SK-N-SH (cell line): ENCODE measurements around the gene USH1G. TPM values are rescaled to one million over a fixed set of nuclear protein-coding genes. Genes with fewer than 3 reads are reported as not detected.

Experiments
- CTCF ChIA-PET: fragments of 300-600, 350-600 bp; formaldehyde crosslinking; extraction: SDS; loops from one replicate; lab custom pipeline; 2021; lab: Yijun Ruan, JAX
- POLR2A ChIA-PET: fragments of 350-600 bp; sonication (Branson Sonifier 250); formaldehyde crosslinking; extraction: SDS; loops from one replicate; lab custom pipeline; 2020; ENCODE audit warnings: antibody characterized with exemption, inconsistent platforms; lab: Yijun Ruan, JAX
- DNase-seq: peaks from one replicate; pipeline ENCODE4 v3.0.0; 2012
- H2AFZ ChIP-seq: fragments of 200-600 bp; sonication (generic); 2 replicates; pipeline ENCODE4 v1.8.1; 2016; ENCODE audit warnings: antibody characterized with exemption, mild to moderate bottlenecking, low read depth
- H3F3A ChIP-seq: fragments of 200-600 bp; sonication (generic); replicated peaks from 2 replicates; pipeline ENCODE3; 2016; ENCODE audit warnings: antibody characterized with exemption, mild to moderate bottlenecking; ENCODE audit not compliant: insufficient read depth
- H3K27ac ChIP-seq, 2 experiments: fragments of 200-500 bp in 1 of 2; fragments of 200-600 bp in 1 of 2; sonication (Bioruptor generic) in 1 of 2; sonication (generic), shearing (Covaris generic) in 1 of 2; 2 replicates each; pipeline versions ENCODE4 v1.5.1 to v1.6.1; 2014 to 2016; ENCODE audit warnings: low read depth in 2 of 2, inconsistent platforms in 1 of 2, low read length in 1 of 2, mild to moderate bottlenecking in 1 of 2, mixed read lengths in 1 of 2
- H3K27me3 ChIP-seq: fragments of 200-600 bp; sonication (generic), shearing (Covaris generic); 2 replicates; pipeline ENCODE4 v1.6.1; 2016; ENCODE audit warnings: mixed run types; ENCODE audit not compliant: insufficient read depth
- H3K36me3 ChIP-seq, 2 experiments: fragments of 200-500 bp in 1 of 2; fragments of 200-600 bp in 1 of 2; sonication (Bioruptor generic) in 1 of 2; sonication (generic) in 1 of 2; replicated peaks in 1 of 2; 2 replicates each; pipeline versions ENCODE3 to v1.5.1; 2014 to 2016; ENCODE audit warnings: low read length in 1 of 2, mild to moderate bottlenecking in 1 of 2; ENCODE audit not compliant: insufficient read depth in 2 of 2, control insufficient read depth in 1 of 2
- H3K4me1 ChIP-seq, 2 experiments: fragments of 200-500 bp in 1 of 2; fragments of 200-600 bp in 1 of 2; sonication (Bioruptor generic) in 1 of 2; sonication (generic), shearing (Covaris generic) in 1 of 2; 2 replicates each; pipeline versions ENCODE4 v1.5.1 to v1.6.1; 2014 to 2016; ENCODE audit warnings: low read depth in 1 of 2, low read length in 1 of 2, mixed run types in 1 of 2; ENCODE audit not compliant: insufficient read depth in 2 of 2, control insufficient read depth in 1 of 2
- H3K4me2 ChIP-seq: fragments of 200-600 bp; sonication (generic), shearing (Covaris generic); 2 replicates; pipeline ENCODE4 v1.6.1; 2017; ENCODE audit warnings: mixed run types
- H3K4me3 ChIP-seq, 2 experiments: fragments of 200-500 bp in 1 of 2; fragments of 200-600 bp in 1 of 2; sonication (Bioruptor generic) in 1 of 2; sonication (generic), shearing (Covaris generic) in 1 of 2; 2 replicates each; pipeline versions ENCODE4 v1.5.1 to v1.8.1; 2014 to 2016; ENCODE audit warnings: low read depth in 2 of 2, inconsistent platforms in 1 of 2, low read length in 1 of 2, mild to moderate bottlenecking in 1 of 2, mixed read lengths in 1 of 2, moderate library complexity in 1 of 2
- H3K79me2 ChIP-seq: fragments of 200-600 bp; sonication (generic); 2 replicates; pipeline ENCODE4 v1.8.1; 2017; ENCODE audit warnings: mild to moderate bottlenecking; ENCODE audit not compliant: insufficient read depth
- H3K9ac ChIP-seq: fragments of 200-600 bp; sonication (generic); 2 replicates; pipeline ENCODE4 v1.6.1; 2017; ENCODE audit warnings: mixed run types
- H3K9me2 ChIP-seq: fragments of 200-600 bp; sonication (generic); 2 replicates; pipeline ENCODE4 v1.6.1; 2017; ENCODE audit warnings: mixed run types
- H3K9me3 ChIP-seq: fragments of 200-600 bp; sonication (generic); 2 replicates; pipeline ENCODE4 v1.6.1; 2017; ENCODE audit warnings: mixed run types, mild to moderate bottlenecking, moderate library complexity
- H4K20me1 ChIP-seq: fragments of 200-600 bp; sonication (generic); 2 replicates; pipeline ENCODE4 v1.6.1; 2017; ENCODE audit warnings: mild to moderate bottlenecking, mixed run types; ENCODE audit not compliant: insufficient read depth
- ELF1 ChIP-seq: IDR thresholded peaks from 2 replicates; pipeline ENCODE4 v1.4.0; 2012
- EP300 ChIP-seq, 2 experiments: IDR thresholded peaks; 2 replicates each; pipeline versions ENCODE4 v1.4.0 to v1.6.1; 2012; ENCODE audit warnings: borderline replicate concordance in 1 of 2, low read depth in 1 of 2, low read length in 1 of 2
- EZH2phosphoT487 ChIP-seq: fragments of 200-600 bp; sonication (generic); IDR thresholded peaks from 2 replicates; pipeline ENCODE4 v1.6.1; 2017; ENCODE audit warnings: low read depth, mixed run types, mild to moderate bottlenecking, antibody characterized with exemption, moderate library complexity, borderline replicate concordance
- FOSL2 ChIP-seq: IDR thresholded peaks from 2 replicates; pipeline ENCODE4 v1.4.0; 2012; ENCODE audit warnings: low read depth, mild to moderate bottlenecking, moderate library complexity, borderline replicate concordance
- FOXM1 ChIP-seq: IDR thresholded peaks from 2 replicates; pipeline ENCODE4 v1.4.0; 2012; ENCODE audit warnings: low read depth, mild to moderate bottlenecking
- IRF3 ChIP-seq: fragments of 150-350 bp; IDR thresholded peaks from 2 replicates; pipeline ENCODE4 v1.6.1; 2016; ENCODE audit warnings: mild to moderate bottlenecking, low read depth, low read length
- MEF2A ChIP-seq: IDR thresholded peaks from 2 replicates; pipeline ENCODE4 v1.4.0; 2012; ENCODE audit warnings: low read depth, borderline replicate concordance
- MXI1 ChIP-seq: IDR thresholded peaks from 2 replicates; pipeline ENCODE4 v1.6.1; 2012; ENCODE audit warnings: mild to moderate bottlenecking, low read depth, low read length, improper control_type of control experiment
- NRF1 ChIP-seq: IDR thresholded peaks from 2 replicates; pipeline ENCODE4 v1.6.1; 2012; ENCODE audit warnings: low read depth, mild to moderate bottlenecking, low read length
- PBX3 ChIP-seq: IDR thresholded peaks from 2 replicates; pipeline ENCODE4; 2012
- POLR2AphosphoS5 ChIP-seq: IDR thresholded peaks from 2 replicates; pipeline ENCODE4 v1.6.1; 2012; ENCODE audit warnings: low read depth, low read length
- RCOR1 ChIP-seq: fragments of 150-350 bp; IDR thresholded peaks from 2 replicates; pipeline ENCODE4 v1.6.1; 2017; ENCODE audit warnings: antibody characterized with exemption, low read length
- SIN3A ChIP-seq: IDR thresholded peaks from 2 replicates; pipeline ENCODE4 v1.6.1; 2012; ENCODE audit warnings: low read depth, mild to moderate bottlenecking, low read length, moderate library complexity, borderline replicate concordance
- SMC3 ChIP-seq: IDR thresholded peaks from 2 replicates; pipeline ENCODE4 v1.6.1; 2012; ENCODE audit warnings: low read depth, low read length, improper control_type of control experiment
- TAF1 ChIP-seq: IDR thresholded peaks from 2 replicates; pipeline ENCODE4 v1.6.1; 2012; ENCODE audit warnings: low read depth, mild to moderate bottlenecking, low read length, moderate library complexity, borderline replicate concordance
- TCF12 ChIP-seq: IDR thresholded peaks from 2 replicates; pipeline ENCODE4 v1.4.0; 2012
- TEAD4 ChIP-seq: IDR thresholded peaks from 2 replicates; pipeline ENCODE4 v1.4.0; 2012; ENCODE audit warnings: mild to moderate bottlenecking, borderline replicate concordance; ENCODE audit not compliant: insufficient read depth
- USF1 ChIP-seq: IDR thresholded peaks from 2 replicates; pipeline ENCODE4 v1.4.0; 2012; ENCODE audit warnings: low read depth, borderline replicate concordance
- YY1 ChIP-seq: IDR thresholded peaks from 2 replicates; pipeline ENCODE4 v1.4.0; 2012; ENCODE audit warnings: low read depth, mild to moderate bottlenecking
- WGBS: methylation state at CpG from one replicate; pipeline ENCODE4 v1.1.6; 2017; ENCODE audit warnings: low lambda C conversion rate; 5-methylcytosine and 5-hydroxymethylcytosine counted together
- polyA plus RNA-seq, 3 experiments: library from polyadenylated mRNA; depleted of rRNA; stranded (reverse); fragments of >200 nt; gene quantifications; 2 replicates each; pipeline ENCODE4 v1.2.3, GENCODE V29; 2012
- TF ChIP-seq, protein P1 (sequence below): fragments of 200-600 bp; sonication (generic); IDR thresholded peaks from 2 replicates; pipeline ENCODE4 v1.6.1; 2017; ENCODE audit warnings: antibody characterized with exemption, mild to moderate bottlenecking, moderate library complexity

USH1G gene
- polyA plus RNA-seq, 1 of the 3 experiments (the other 2 are of a cell fraction), result not detected

GRCh38 chr17:74951065-74951464 is 28.0 kb upstream of the USH1G start:
- Histone ChIP-seq H3K27ac (no peak overlapping the region), H3K9ac (no peak overlapping the region), H3K27me3 (peaks cover 48% of the 10 kb centered on the region), H3F3A (no peaks in the 10 kb centered on the region), H3K9me2 (no peaks in the 10 kb centered on the region), H3K4me3 (no peak overlapping the region), H3K9me3 (no peaks in the 10 kb centered on the region), H2AFZ (no peak overlapping the region), H3K4me1 (no peaks in the 10 kb centered on the region; a peak in 1 of 4 replicates), H3K36me3 (no peaks in the 10 kb centered on the region), H4K20me1 (no peaks in the 10 kb centered on the region), H3K79me2 (no peaks in the 10 kb centered on the region), H3K4me2 (no peak overlapping the region)
- CTCF ChIA-PET, result interaction anchor here (1.0 to 10.7 kb wide), 7 partner anchors 10 to 159 kb away, joined by 3 to 104 read pairs (median 3); partner anchors contain the start of genes OTOP2 and USH1G
- TF ChIP-seq EP300 (IDR thresholded peaks at IDR 0.05; ENCODE audit: borderline replicate concordance in 1 of 2, low read depth in 1 of 2, low read length in 1 of 2) (no peak), MEF2A (no peak), EZH2phosphoT487 (no peak), MXI1 (no peak), TAF1 (no peak), USF1 (no peak), PBX3 (no peak), TCF12 (no peak), NRF1 (no peak), SIN3A (no peak), FOXM1 (no peak), SMC3 (no peak), YY1 (no peak)
- TF ChIP-seq, protein P1, sequence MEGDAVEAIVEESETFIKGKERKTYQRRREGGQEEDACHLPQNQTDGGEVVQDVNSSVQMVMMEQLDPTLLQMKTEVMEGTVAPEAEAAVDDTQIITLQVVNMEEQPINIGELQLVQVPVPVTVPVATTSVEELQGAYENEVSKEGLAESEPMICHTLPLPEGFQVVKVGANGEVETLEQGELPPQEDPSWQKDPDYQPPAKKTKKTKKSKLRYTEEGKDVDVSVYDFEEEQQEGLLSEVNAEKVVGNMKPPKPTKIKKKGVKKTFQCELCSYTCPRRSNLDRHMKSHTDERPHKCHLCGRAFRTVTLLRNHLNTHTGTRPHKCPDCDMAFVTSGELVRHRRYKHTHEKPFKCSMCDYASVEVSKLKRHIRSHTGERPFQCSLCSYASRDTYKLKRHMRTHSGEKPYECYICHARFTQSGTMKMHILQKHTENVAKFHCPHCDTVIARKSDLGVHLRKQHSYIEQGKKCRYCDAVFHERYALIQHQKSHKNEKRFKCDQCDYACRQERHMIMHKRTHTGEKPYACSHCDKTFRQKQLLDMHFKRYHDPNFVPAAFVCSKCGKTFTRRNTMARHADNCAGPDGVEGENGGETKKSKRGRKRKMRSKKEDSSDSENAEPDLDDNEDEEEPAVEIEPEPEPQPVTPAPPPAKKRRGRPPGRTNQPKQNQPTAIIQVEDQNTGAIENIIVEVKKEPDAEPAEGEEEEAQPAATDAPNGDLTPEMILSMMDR, result no peak
- 37% methylated on average over 2 of the region's 3 CpGs for WGBS
- POLR2A ChIA-PET, result interaction anchor here (2.5 kb wide), 1 partner anchor 12 kb away, joined by 5 read pairs; no protein-coding TSS in a partner anchor
- no peak for DNase-seq

DNA sequence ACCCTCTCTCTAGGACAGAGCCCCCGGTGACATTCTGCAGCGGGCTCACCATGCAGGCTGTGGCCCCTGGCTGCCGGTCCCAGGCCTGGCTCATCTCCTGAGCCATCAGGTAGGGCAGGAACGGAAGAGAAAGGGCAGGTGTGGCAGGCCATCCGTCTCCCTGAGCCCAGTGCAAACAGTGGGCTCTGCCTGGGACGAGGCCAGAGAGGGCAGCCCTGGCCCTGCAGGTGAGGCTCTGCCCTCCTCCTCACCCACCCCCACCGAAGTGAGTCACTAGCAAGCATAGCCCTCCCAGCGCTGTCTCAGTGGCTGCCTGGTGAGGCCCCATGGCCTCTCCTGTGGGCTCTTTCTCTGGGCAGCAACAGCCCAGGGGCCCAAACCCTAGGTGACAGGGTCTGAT is 27.2 kb upstream of the USH1G start:
- Histone ChIP-seq H3K9me2 (no peaks in the 10 kb centered on the region), H3K4me3 (no peak overlapping the region), H3K4me2 (no peak overlapping the region), H3K9ac (no peak overlapping the region), H3K27me3 (peaks cover 53% of the 10 kb centered on the region), H3K4me1 (no peaks in the 10 kb centered on the region; a peak in 1 of 4 replicates), H3K79me2 (no peaks in the 10 kb centered on the region), H3K27ac (no peak overlapping the region), H3K9me3 (no peaks in the 10 kb centered on the region), H3F3A (no peaks in the 10 kb centered on the region), H2AFZ (no peak overlapping the region), H4K20me1 (no peaks in the 10 kb centered on the region), H3K36me3 (no peaks in the 10 kb centered on the region)
- no peak for DNase-seq
- ChIA-PET POLR2A (interaction anchor here (1.3 to 2.5 kb wide), 2 partner anchors 11 to 12 kb away, joined by 3 to 5 read pairs; no protein-coding TSS in a partner anchor), CTCF (interaction anchor here (1.0 to 10.7 kb wide), 4 partner anchors 8 to 25 kb away, joined by 3 to 104 read pairs (median 40); partner anchors contain the start of genes OTOP2 and USH1G)
- 50% methylated on average over 7 of the region's 8 CpGs for WGBS
- TF ChIP-seq POLR2AphosphoS5, result no peak
- no peak for TF ChIP-seq FOXM1
- no peak for TF ChIP-seq PBX3
- no peak for TF ChIP-seq ELF1
- TF ChIP-seq, protein P1, result no peak
- no peak for TF ChIP-seq FOSL2
- no peak for TF ChIP-seq IRF3
- no peak for TF ChIP-seq SIN3A
- TF ChIP-seq TEAD4, result no peak
- TF ChIP-seq RCOR1, result no peak
